Gastrocnemius medialis (tissue), 4 donors: ENCODE data around the gene F8A1. TPM values are rescaled to one million over a fixed set of nuclear protein-coding genes. Genes with fewer than 3 reads are reported as not detected.
"Not testable (repeated sequence)": the region's sequence is repeated elsewhere in the genome, so short reads cannot be mapped to it uniquely, and the experiment has no call there.

ENCODE experiments used
- ATAC-seq, 2 donors: fragments of 150-250 bp; one replicate each; pipeline ENCODE4 v1.9.1; 2016
- DNase-seq, 2 donors: peaks; one replicate each; pipeline ENCODE4 v3.0.0-alpha.2; 2019
- H3K27ac ChIP-seq, 4 donors: fragments of 200-600 bp; sonication (generic); 1 replicate in 1 of 4; 2 replicates in 3 of 4; pipeline ENCODE4 v1.5.1; 2016 to 2018; ENCODE audit warnings: mild to moderate bottlenecking in 2 of 4, moderate library complexity in 1 of 4
- H3K27me3 ChIP-seq, 3 donors: fragments of 200-600 bp; sonication (generic) in 2 of 3; 1 replicate in 1 of 3; 2 replicates in 2 of 3; pipeline versions ENCODE4 v1.5.1 to v1.6.0; 2016 to 2019; ENCODE audit warnings: mild to moderate bottlenecking in 1 of 3, moderate library complexity in 1 of 3
- H3K36me3 ChIP-seq, 2 donors: fragments of 200-600 bp; sonication (generic) in 1 of 2; one replicate each; pipeline ENCODE4 v1.5.1; 2017 to 2018
- H3K4me1 ChIP-seq, 2 donors: fragments of 200-600 bp; sonication (generic) in 1 of 2; one replicate each; pipeline ENCODE4 v1.5.1; 2016 to 2017; ENCODE audit warnings: mild to moderate bottlenecking in 2 of 2
- H3K4me3 ChIP-seq, 4 donors: fragments of 200-600 bp; sonication (generic) in 3 of 4; 1 replicate in 1 of 4; 2 replicates in 3 of 4; pipeline ENCODE4 v1.5.1; 2016 to 2019; ENCODE audit warnings: mild to moderate bottlenecking in 2 of 4
- H3K9me3 ChIP-seq, 3 donors: fragments of 200-600 bp; sonication (generic) in 2 of 3; 1 replicate in 1 of 3; 2 replicates in 2 of 3; pipeline ENCODE4 v1.5.1; 2016 to 2019
- CTCF ChIP-seq, 5 experiments: fragments of 450-650 bp in 3 of 5; fragments of 200-600 bp in 2 of 5; sonication (generic) in 2 of 5; IDR thresholded peaks in 4 of 5; conservative IDR thresholded peaks in 1 of 5; 1 replicate in 4 of 5; 2 replicates in 1 of 5; pipeline ENCODE4 v1.5.1; 2016 to 2019; ENCODE audit warnings: antibody characterized with exemption in 5 of 5, mild to moderate bottlenecking in 3 of 5, moderate library complexity in 3 of 5
- POLR2A ChIP-seq, 2 donors: fragments of 450-650 bp; IDR thresholded peaks; one replicate each; pipeline ENCODE4 v1.6.1; 2017; ENCODE audit warnings: antibody characterized with exemption in 2 of 2, mild to moderate bottlenecking in 2 of 2, moderate library complexity in 2 of 2
- in situ Hi-C, 4 donors: fragments of 200-750 bp; cut with MboI; loops; one replicate each; pipeline versions ENCODE4 v1.15.0 to v1.8.0; 2017; ENCODE audit warnings: low sequenced_read_pairs in 4 of 4
- intact Hi-C: fragments of 100-400 bp; cut with DNase I; formaldehyde crosslinking; loops from one replicate; pipeline ENCODE4 v1.15.1; 2023; ENCODE audit warnings: low total_unique reads
- total RNA-seq, 4 donors: library from RNA; depleted of rRNA; stranded (reverse); fragments of >200 nt; gene quantifications; one replicate each; pipeline versions ENCODE4 v1.1.0 to v1.2.3, GENCODE V29; 2016

F8A1 gene
- total RNA-seq, 4 donors from 2014 or later: 5.0 to 20.5 (median 9.9) TPM

- no peak for DNase-seq
- no peak for ATAC-seq
- no peaks in the 10 kb centered on the region for H3K27me3 ChIP-seq
- no peak overlapping the region for H3K27ac ChIP-seq
- H3K4me1 ChIP-seq: no peaks in the 10 kb centered on the region
- H3K36me3 ChIP-seq: no peaks in the 10 kb centered on the region
- in situ Hi-C loops (no loop called here), intact Hi-C loops (no loop called here)
- TF ChIP-seq CTCF (IDR thresholded peaks at IDR 0.05 in 4 of 5, conservative IDR thresholded peaks at IDR 0.05 in 1 of 5) (no peak), POLR2A (IDR thresholded peaks at IDR 0.05) (no peak)
- no peaks in the 10 kb centered on the region for H3K9me3 ChIP-seq
- H3K4me3 ChIP-seq: no peak overlapping the region
Observed at GRCh38 chrX:154873329-154873728, 12.8 kb upstream of the F8A1 start.

- H3K4me3 ChIP-seq, H3K4me1 ChIP-seq, intact Hi-C loops, H3K27ac ChIP-seq, H3K9me3 ChIP-seq, H3K36me3 ChIP-seq, H3K27me3 ChIP-seq, in situ Hi-C loops, DNase-seq, ATAC-seq: not testable (repeated sequence)
Observed at GRCh38 chrX:154884069-154884468, 2.1 kb upstream of the F8A1 start.

GRCh38 chrX:154885057-154885456 is 1.1 kb upstream of the F8A1 start:
- intact Hi-C loops, H3K4me1 ChIP-seq, H3K9me3 ChIP-seq, H3K27me3 ChIP-seq, H3K36me3 ChIP-seq, in situ Hi-C loops, H3K4me3 ChIP-seq, DNase-seq, ATAC-seq, H3K27ac ChIP-seq: not testable (repeated sequence)

GRCh38 chrX:154885549-154885948 is 606 bp upstream of the F8A1 start:
- H3K4me1 ChIP-seq, DNase-seq, intact Hi-C loops, H3K36me3 ChIP-seq, H3K27ac ChIP-seq, H3K27me3 ChIP-seq, H3K9me3 ChIP-seq, ATAC-seq, in situ Hi-C loops: not testable (repeated sequence)
- H3K4me3 ChIP-seq: peak overlapping the region in 1 of 4 donors; percentile 46

- H3K9me3 ChIP-seq, H3K4me3 ChIP-seq, H3K36me3 ChIP-seq, H3K27ac ChIP-seq, in situ Hi-C loops, H3K4me1 ChIP-seq, H3K27me3 ChIP-seq, DNase-seq, intact Hi-C loops: not testable (repeated sequence)
- ATAC-seq: peak; percentile 81 to 85
Observed at GRCh38 chrX:154886789-154887221, 650 bp downstream of the F8A1 start.

GRCh38 chrX:154890990-154891639 is 5.0 kb downstream of the F8A1 start:
- no peak for ATAC-seq
- no peaks in the 10 kb centered on the region for H3K4me1 ChIP-seq
- intact Hi-C loops: no loop called here
- H3K36me3 ChIP-seq: no peaks in the 10 kb centered on the region
- H3K27me3 ChIP-seq: no peaks in the 10 kb centered on the region
- no peak for DNase-seq
- no peak overlapping the region for H3K27ac ChIP-seq
- in situ Hi-C loops: no loop called here
- no peaks in the 10 kb centered on the region for H3K9me3 ChIP-seq
- no peak overlapping the region for H3K4me3 ChIP-seq
- no peak for TF ChIP-seq POLR2A (IDR thresholded peaks at IDR 0.05)
- TF ChIP-seq CTCF (IDR thresholded peaks at IDR 0.05 in 4 of 5, conservative IDR thresholded peaks at IDR 0.05 in 1 of 5): no peak

GRCh38 chrX:154892296-154892695 is 6.1 kb downstream of the F8A1 start:
- intact Hi-C loops: no loop called here

More at GRCh38 chrX:154892296-154892695, 6.1 kb downstream of the F8A1 start:
- in situ Hi-C loops: no loop called here
- TF ChIP-seq CTCF (IDR thresholded peaks at IDR 0.05 in 4 of 5, conservative IDR thresholded peaks at IDR 0.05 in 1 of 5) (no peak), POLR2A (IDR thresholded peaks at IDR 0.05) (no peak)
- DNase-seq (no peak), ATAC-seq (no peak)
- Histone ChIP-seq H3K36me3 (no peaks in the 10 kb centered on the region), H3K4me3 (no peak overlapping the region), H3K4me1 (no peaks in the 10 kb centered on the region), H3K9me3 (no peaks in the 10 kb centered on the region), H3K27me3 (no peaks in the 10 kb centered on the region), H3K27ac (no peak overlapping the region)
